GM23338 (cell line): ENCODE measurements around the gene TMEM190.
"Not testable (repeated sequence)": the region's sequence is repeated elsewhere in the genome, so short reads cannot be mapped to it uniquely, and the experiment has no call there.

Source experiments
- CREB1 ChIP-seq: fragments of 250-450 bp; sonication (Bioruptor Pico); IDR thresholded peaks from 2 replicates; pipeline ENCODE4 v1.5.0; 2020; ENCODE audit warnings: low read depth, mild to moderate bottlenecking, moderate library complexity
- EZH2 ChIP-seq: fragments of 200-600 bp; sonication (generic); IDR thresholded peaks from one replicate; pipeline ENCODE4 v1.8.0; 2017; ENCODE audit warnings: antibody characterized with exemption, mild to moderate bottlenecking, low read depth; ENCODE audit not compliant: unreplicated experiment
- EZH2phosphoT487 ChIP-seq: fragments of 200-600 bp; sonication (generic); IDR thresholded peaks from one replicate; pipeline ENCODE4 v1.8.1; 2018; ENCODE audit warnings: antibody characterized with exemption; ENCODE audit not compliant: unreplicated experiment
- JUNB ChIP-seq: IDR thresholded peaks from one replicate; pipeline ENCODE4 v1.6.1; 2016; ENCODE audit warnings: antibody characterized with exemption; ENCODE audit not compliant: unreplicated experiment
- NANOG ChIP-seq: IDR thresholded peaks from 2 replicates; pipeline ENCODE4 v1.6.1; 2016; ENCODE audit warnings: antibody characterized with exemption, borderline replicate concordance
- POLR2AphosphoS5 ChIP-seq: IDR thresholded peaks from 2 replicates; pipeline ENCODE4 v1.6.1; 2016; ENCODE audit warnings: antibody characterized with exemption, low read depth
- TF ChIP-seq, protein P1 (sequence below), 2 experiments: fragments of 200-600 bp in 1 of 2; sonication (generic) in 1 of 2; conservative IDR thresholded peaks; 2 replicates each; pipeline versions ENCODE4 v1.5.1 to v1.6.1; 2016 to 2017; ENCODE audit warnings: antibody characterized with exemption in 2 of 2, low read depth in 2 of 2, mild to moderate bottlenecking in 2 of 2, moderate library complexity in 1 of 2
- TF ChIP-seq, protein P2 (sequence below): IDR thresholded peaks from one replicate; pipeline ENCODE4 v1.6.1; 2018; ENCODE audit warnings: antibody characterized with exemption; ENCODE audit not compliant: unreplicated experiment
- TF ChIP-seq, protein P3 (sequence below): fragments of 250-450 bp; sonication (Bioruptor Pico); IDR thresholded peaks from 2 replicates; pipeline ENCODE4 v1.5.0; 2020; ENCODE audit warnings: mild to moderate bottlenecking, moderate library complexity

DNA sequence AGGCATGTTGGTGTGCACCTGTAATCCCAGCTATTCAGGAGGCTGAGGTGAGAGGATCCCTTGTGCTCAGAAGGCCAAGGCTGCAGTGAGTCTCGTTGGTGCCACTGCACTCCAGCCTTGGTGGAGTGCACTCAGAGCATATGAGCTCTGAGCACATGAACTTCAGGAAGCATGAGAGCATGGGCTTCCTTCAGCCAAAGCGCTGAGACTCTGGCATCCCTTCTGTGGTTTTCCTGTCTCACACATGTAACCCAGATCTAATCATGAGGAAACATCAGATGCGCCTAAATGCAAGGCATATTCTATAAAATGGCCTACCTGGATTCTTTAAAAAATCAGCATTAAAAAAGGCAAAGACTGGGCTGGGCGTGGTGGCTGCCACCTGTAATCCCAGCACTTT, 44.7 kb downstream of the TMEM190 start:
- TF ChIP-seq, protein P1, sequence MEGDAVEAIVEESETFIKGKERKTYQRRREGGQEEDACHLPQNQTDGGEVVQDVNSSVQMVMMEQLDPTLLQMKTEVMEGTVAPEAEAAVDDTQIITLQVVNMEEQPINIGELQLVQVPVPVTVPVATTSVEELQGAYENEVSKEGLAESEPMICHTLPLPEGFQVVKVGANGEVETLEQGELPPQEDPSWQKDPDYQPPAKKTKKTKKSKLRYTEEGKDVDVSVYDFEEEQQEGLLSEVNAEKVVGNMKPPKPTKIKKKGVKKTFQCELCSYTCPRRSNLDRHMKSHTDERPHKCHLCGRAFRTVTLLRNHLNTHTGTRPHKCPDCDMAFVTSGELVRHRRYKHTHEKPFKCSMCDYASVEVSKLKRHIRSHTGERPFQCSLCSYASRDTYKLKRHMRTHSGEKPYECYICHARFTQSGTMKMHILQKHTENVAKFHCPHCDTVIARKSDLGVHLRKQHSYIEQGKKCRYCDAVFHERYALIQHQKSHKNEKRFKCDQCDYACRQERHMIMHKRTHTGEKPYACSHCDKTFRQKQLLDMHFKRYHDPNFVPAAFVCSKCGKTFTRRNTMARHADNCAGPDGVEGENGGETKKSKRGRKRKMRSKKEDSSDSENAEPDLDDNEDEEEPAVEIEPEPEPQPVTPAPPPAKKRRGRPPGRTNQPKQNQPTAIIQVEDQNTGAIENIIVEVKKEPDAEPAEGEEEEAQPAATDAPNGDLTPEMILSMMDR (conservative IDR thresholded peaks at IDR 0.05; ENCODE audit: low read depth in 2 of 2), result not testable (repeated sequence)
- not testable (repeated sequence) for TF ChIP-seq POLR2AphosphoS5; CREB1 (CRISPR knock-in tag); NANOG; EZH2; EZH2phosphoT487; JUNB
- TF ChIP-seq, protein P2, sequence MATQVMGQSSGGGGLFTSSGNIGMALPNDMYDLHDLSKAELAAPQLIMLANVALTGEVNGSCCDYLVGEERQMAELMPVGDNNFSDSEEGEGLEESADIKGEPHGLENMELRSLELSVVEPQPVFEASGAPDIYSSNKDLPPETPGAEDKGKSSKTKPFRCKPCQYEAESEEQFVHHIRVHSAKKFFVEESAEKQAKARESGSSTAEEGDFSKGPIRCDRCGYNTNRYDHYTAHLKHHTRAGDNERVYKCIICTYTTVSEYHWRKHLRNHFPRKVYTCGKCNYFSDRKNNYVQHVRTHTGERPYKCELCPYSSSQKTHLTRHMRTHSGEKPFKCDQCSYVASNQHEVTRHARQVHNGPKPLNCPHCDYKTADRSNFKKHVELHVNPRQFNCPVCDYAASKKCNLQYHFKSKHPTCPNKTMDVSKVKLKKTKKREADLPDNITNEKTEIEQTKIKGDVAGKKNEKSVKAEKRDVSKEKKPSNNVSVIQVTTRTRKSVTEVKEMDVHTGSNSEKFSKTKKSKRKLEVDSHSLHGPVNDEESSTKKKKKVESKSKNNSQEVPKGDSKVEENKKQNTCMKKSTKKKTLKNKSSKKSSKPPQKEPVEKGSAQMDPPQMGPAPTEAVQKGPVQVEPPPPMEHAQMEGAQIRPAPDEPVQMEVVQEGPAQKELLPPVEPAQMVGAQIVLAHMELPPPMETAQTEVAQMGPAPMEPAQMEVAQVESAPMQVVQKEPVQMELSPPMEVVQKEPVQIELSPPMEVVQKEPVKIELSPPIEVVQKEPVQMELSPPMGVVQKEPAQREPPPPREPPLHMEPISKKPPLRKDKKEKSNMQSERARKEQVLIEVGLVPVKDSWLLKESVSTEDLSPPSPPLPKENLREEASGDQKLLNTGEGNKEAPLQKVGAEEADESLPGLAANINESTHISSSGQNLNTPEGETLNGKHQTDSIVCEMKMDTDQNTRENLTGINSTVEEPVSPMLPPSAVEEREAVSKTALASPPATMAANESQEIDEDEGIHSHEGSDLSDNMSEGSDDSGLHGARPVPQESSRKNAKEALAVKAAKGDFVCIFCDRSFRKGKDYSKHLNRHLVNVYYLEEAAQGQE, result not testable (repeated sequence)
- TF ChIP-seq, protein P3, sequence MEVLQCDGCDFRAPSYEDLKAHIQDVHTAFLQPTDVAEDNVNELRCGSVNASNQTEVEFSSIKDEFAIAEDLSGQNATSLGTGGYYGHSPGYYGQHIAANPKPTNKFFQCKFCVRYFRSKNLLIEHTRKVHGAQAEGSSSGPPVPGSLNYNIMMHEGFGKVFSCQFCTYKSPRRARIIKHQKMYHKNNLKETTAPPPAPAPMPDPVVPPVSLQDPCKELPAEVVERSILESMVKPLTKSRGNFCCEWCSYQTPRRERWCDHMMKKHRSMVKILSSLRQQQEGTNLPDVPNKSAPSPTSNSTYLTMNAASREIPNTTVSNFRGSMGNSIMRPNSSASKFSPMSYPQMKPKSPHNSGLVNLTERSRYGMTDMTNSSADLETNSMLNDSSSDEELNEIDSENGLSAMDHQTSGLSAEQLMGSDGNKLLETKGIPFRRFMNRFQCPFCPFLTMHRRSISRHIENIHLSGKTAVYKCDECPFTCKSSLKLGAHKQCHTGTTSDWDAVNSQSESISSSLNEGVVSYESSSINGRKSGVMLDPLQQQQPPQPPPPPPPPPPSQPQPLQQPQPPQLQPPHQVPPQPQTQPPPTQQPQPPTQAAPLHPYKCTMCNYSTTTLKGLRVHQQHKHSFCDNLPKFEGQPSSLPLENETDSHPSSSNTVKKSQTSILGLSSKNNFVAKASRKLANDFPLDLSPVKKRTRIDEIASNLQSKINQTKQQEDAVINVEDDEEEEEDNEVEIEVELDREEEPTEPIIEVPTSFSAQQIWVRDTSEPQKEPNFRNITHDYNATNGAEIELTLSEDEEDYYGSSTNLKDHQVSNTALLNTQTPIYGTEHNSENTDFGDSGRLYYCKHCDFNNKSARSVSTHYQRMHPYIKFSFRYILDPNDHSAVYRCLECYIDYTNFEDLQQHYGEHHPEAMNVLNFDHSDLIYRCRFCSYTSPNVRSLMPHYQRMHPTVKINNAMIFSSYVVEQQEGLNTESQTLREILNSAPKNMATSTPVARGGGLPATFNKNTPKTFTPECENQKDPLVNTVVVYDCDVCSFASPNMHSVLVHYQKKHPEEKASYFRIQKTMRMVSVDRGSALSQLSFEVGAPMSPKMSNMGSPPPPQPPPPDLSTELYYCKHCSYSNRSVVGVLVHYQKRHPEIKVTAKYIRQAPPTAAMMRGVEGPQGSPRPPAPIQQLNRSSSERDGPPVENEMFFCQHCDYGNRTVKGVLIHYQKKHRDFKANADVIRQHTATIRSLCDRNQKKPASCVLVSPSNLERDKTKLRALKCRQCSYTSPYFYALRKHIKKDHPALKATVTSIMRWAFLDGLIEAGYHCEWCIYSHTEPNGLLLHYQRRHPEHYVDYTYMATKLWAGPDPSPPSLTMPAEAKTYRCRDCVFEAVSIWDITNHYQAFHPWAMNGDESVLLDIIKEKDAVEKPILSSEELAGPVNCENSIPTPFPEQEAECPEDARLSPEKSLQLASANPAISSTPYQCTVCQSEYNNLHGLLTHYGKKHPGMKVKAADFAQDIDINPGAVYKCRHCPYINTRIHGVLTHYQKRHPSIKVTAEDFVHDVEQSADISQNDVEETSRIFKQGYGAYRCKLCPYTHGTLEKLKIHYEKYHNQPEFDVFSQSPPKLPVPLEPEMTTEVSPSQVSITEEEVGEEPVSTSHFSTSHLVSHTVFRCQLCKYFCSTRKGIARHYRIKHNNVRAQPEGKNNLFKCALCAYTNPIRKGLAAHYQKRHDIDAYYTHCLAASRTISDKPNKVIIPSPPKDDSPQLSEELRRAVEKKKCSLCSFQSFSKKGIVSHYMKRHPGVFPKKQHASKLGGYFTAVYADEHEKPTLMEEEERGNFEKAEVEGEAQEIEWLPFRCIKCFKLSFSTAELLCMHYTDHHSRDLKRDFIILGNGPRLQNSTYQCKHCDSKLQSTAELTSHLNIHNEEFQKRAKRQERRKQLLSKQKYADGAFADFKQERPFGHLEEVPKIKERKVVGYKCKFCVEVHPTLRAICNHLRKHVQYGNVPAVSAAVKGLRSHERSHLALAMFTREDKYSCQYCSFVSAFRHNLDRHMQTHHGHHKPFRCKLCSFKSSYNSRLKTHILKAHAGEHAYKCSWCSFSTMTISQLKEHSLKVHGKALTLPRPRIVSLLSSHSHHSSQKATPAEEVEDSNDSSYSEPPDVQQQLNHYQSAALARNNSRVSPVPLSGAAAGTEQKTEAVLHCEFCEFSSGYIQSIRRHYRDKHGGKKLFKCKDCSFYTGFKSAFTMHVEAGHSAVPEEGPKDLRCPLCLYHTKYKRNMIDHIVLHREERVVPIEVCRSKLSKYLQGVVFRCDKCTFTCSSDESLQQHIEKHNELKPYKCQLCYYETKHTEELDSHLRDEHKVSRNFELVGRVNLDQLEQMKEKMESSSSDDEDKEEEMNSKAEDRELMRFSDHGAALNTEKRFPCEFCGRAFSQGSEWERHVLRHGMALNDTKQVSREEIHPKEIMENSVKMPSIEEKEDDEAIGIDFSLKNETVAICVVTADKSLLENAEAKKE, result not testable (repeated sequence)
